IMR-90 (cell line): Measurements from ENCODE around the gene ZNF26. TPM values are rescaled to one million over a fixed set of nuclear protein-coding genes. Genes with fewer than 3 reads are reported as not detected.

Experiments used
- ATAC-seq: fragments of 200-7000 bp; cut with Tn5 transposase; 2 replicates; pipeline ENCODE4 v1.9.1; 2020; ENCODE audit warnings: low read depth, mild to moderate bottlenecking, moderate library complexity
- BruUV-seq: library from RNA; stranded (reverse); fragments of 400-500 nt; replicated peaks from 2 replicates; lab custom pipeline; 2021; lab: Mats Ljungman, UMichigan
- CTCF ChIA-PET: fragments of 300-600 bp; formaldehyde crosslinking; extraction: SDS; loops from one replicate; lab custom pipeline; 2021; ENCODE audit warnings: antibody characterized with exemption; lab: Yijun Ruan, JAX
- POLR2A ChIA-PET: fragments of 300-600 bp; sonication (Branson Sonifier 250); formaldehyde crosslinking; loops from one replicate; lab custom pipeline; 2022; ENCODE audit warnings: antibody characterized with exemption; ENCODE audit not compliant: unreplicated experiment; lab: Charles Lee
- DNase-seq: peaks from one replicate; pipeline ENCODE4 v3.0.0; 2013
- H2AFZ ChIP-seq: replicated peaks from 2 replicates; pipeline ENCODE3; 2013; ENCODE audit warnings: low read length, mild to moderate bottlenecking; ENCODE audit not compliant: poor library complexity
- H2AK5ac ChIP-seq: 2 replicates; pipeline ENCODE4 v1.6.1; 2013; ENCODE audit warnings: low read depth, low read length, inconsistent platforms
- H2AK9ac ChIP-seq: replicated peaks from 2 replicates; pipeline ENCODE3; 2013; ENCODE audit warnings: mild to moderate bottlenecking, low read depth, low read length, moderate library complexity; ENCODE audit not compliant: poor library complexity
- H2BK120ac ChIP-seq: 2 replicates; pipeline ENCODE4 v1.6.1; 2013; ENCODE audit warnings: low read depth, low read length, inconsistent platforms
- H2BK15ac ChIP-seq: 3 replicates; pipeline ENCODE4 v1.6.1; 2013; ENCODE audit warnings: low read depth, low read length, inconsistent platforms
- H2BK20ac ChIP-seq: 2 replicates; pipeline ENCODE4 v1.6.1; 2013; ENCODE audit warnings: low read depth, mild to moderate bottlenecking, inconsistent platforms, low read length, moderate library complexity
- H2BK5ac ChIP-seq: 2 replicates; pipeline ENCODE4 v1.6.1; 2013; ENCODE audit warnings: mild to moderate bottlenecking, low read depth, low read length, inconsistent platforms; ENCODE audit not compliant: poor library complexity, severe bottlenecking
- H3K14ac ChIP-seq: replicated peaks from 2 replicates; pipeline ENCODE4 v1.6.1; 2013; ENCODE audit warnings: low read depth, low read length, inconsistent platforms
- H3K18ac ChIP-seq: 2 replicates; pipeline ENCODE4 v1.6.1; 2013; ENCODE audit warnings: low read depth, low read length, control low read depth
- H3K23ac ChIP-seq: 2 replicates; pipeline ENCODE4 v1.6.1; 2013; ENCODE audit warnings: low read depth, low read length, inconsistent platforms
- H3K27ac ChIP-seq: 2 replicates; pipeline ENCODE4 v1.5.1; 2013; ENCODE audit warnings: mild to moderate bottlenecking, control low read depth, low read length; ENCODE audit not compliant: insufficient read depth
- H3K27me3 ChIP-seq: 2 replicates; pipeline ENCODE4 v1.6.1; 2013; ENCODE audit warnings: low read length; ENCODE audit not compliant: control insufficient read depth, insufficient read depth
- H3K36me3 ChIP-seq: 2 replicates; pipeline ENCODE4 v1.6.1; 2013; ENCODE audit warnings: low read length, mixed read lengths; ENCODE audit not compliant: control insufficient read depth, insufficient read depth
- H3K4ac ChIP-seq: 2 replicates; pipeline ENCODE4 v1.6.1; 2013; ENCODE audit warnings: low read depth, low read length, inconsistent platforms
- H3K4me1 ChIP-seq: 2 replicates; pipeline ENCODE4 v1.6.1; 2013; ENCODE audit warnings: low read length, mixed read lengths; ENCODE audit not compliant: control insufficient read depth, insufficient read depth
- H3K4me2 ChIP-seq: 2 replicates; pipeline ENCODE4 v1.6.1; 2013; ENCODE audit warnings: low read depth, mild to moderate bottlenecking, control low read depth, low read length, moderate library complexity
- H3K4me3 ChIP-seq: 2 replicates; pipeline ENCODE4 v1.5.1; 2013; ENCODE audit warnings: low read depth, mild to moderate bottlenecking, control low read depth, low read length, moderate library complexity; ENCODE audit not compliant: insufficient read depth
- H3K56ac ChIP-seq: 2 replicates; pipeline ENCODE4 v1.6.1; 2013; ENCODE audit warnings: low read length, inconsistent platforms; ENCODE audit not compliant: insufficient read depth; ENCODE audit errors: extremely low read depth
- H3K79me1 ChIP-seq, 2 experiments: 2 replicates each; pipeline ENCODE4 v1.6.1; 2013; ENCODE audit warnings: low read length in 2 of 2, inconsistent platforms in 1 of 2, low read depth in 1 of 2
- H3K9ac ChIP-seq: 2 replicates; pipeline ENCODE4 v1.6.1; 2013; ENCODE audit warnings: low read depth, low read length, control low read depth
- H3K9me1 ChIP-seq: 2 replicates; pipeline ENCODE4 v1.6.1; 2013; ENCODE audit warnings: low read length, inconsistent platforms; ENCODE audit not compliant: insufficient read depth
- H3K9me3 ChIP-seq: 2 replicates; pipeline ENCODE4 v1.6.1; 2013; ENCODE audit warnings: low read length; ENCODE audit not compliant: control insufficient read depth, insufficient read depth
- H4K20me1 ChIP-seq: 2 replicates; pipeline ENCODE4 v1.6.1; 2013; ENCODE audit warnings: low read length, inconsistent platforms; ENCODE audit not compliant: insufficient read depth
- H4K5ac ChIP-seq: 2 replicates; pipeline ENCODE4 v1.6.1; 2013; ENCODE audit warnings: mild to moderate bottlenecking, low read depth, low read length, control low read depth
- H4K8ac ChIP-seq, 2 experiments: 2 replicates each; pipeline ENCODE4 v1.6.1; 2013; ENCODE audit warnings: low read depth in 2 of 2, low read length in 2 of 2, control low read depth in 1 of 2, inconsistent platforms in 1 of 2
- H4K91ac ChIP-seq: 2 replicates; pipeline ENCODE4 v1.6.1; 2013; ENCODE audit warnings: low read depth, low read length, inconsistent platforms; ENCODE audit not compliant: insufficient read depth
- CEBPB ChIP-seq: IDR thresholded peaks from 2 replicates; pipeline ENCODE4 v1.6.1; 2012; ENCODE audit warnings: low read depth, low read length, improper control_type of control experiment
- NFE2L2 ChIP-seq: fragments of 150-350 bp; IDR thresholded peaks from 2 replicates; pipeline ENCODE4 v1.6.1; 2016; ENCODE audit warnings: low read depth, mild to moderate bottlenecking, low read length
- RAD21 ChIP-seq: IDR thresholded peaks from 2 replicates; pipeline ENCODE4 v1.6.1; 2012; ENCODE audit warnings: low read length, improper control_type of control experiment
- WGBS, 2 experiments: methylation state at CpG; one replicate each; pipeline versions ENCODE4 v1.1.5 to v1.1.7; 2013; ENCODE audit warnings: missing lambda C conversion rate in 2 of 2; ENCODE audit not compliant: insufficient read length in 1 of 2; ENCODE audit errors: extremely low coverage in 2 of 2; 5-methylcytosine and 5-hydroxymethylcytosine counted together
- dilution Hi-C: fragments of 300-500 bp; cut with HindIII; formaldehyde crosslinking; loops from one replicate; pipeline ENCODE4 v1.14.3; 2018; ENCODE audit warnings: low sequenced_read_pairs; ENCODE audit not compliant: unreplicated experiment
- in situ Hi-C: fragments of 300-500 bp; cut with MboI; formaldehyde crosslinking; loops from 3 replicates; pipeline ENCODE4 v1.14.3; 2019; ENCODE audit warnings: low sequenced_read_pairs, inconsistent platforms, mixed read lengths
- intact Hi-C: fragments of 100-400 bp; cut with micrococcal nuclease; formaldehyde crosslinking; loops from 2 replicates; pipeline ENCODE4 v1.10.0; 2022
- polyA plus RNA-seq, 3 experiments: library from polyadenylated mRNA; depleted of rRNA; stranded (reverse); fragments of >200 nt; gene quantifications; 2 replicates each; pipeline ENCODE4 v1.2.3, GENCODE V29; 2012; ENCODE audit warnings: low replicate concordance in 1 of 3
- total RNA-seq: library from RNA; depleted of rRNA; stranded (reverse); fragments of >200 nt; gene quantifications from 2 replicates; pipeline ENCODE4 v1.2.3, GENCODE V29; 2012

Gene ZNF26
- total and polyA plus RNA-seq, 2 of the 4 experiments (the other 2 are of a cell fraction): 6.3 to 11.8 TPM

DNA sequence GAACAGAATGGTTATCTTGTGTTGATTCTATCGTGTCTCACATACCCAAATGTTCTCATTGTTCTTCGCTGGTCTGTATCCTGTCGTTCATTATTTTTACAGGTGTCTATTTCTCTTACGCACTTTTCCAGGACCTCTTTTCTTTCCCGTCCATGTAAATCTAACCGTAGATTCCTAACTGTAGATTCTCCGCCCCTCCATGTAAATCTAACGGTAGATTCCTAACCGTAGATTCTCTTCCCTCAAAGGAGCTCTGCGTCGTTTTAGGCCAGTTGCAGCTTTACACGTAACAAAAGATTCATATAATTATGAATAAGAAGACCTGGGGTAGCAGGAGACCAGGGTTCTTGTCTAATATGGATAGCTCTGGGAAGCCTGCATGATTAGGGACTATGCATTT, 20.4 kb upstream of the ZNF26 start:
- Histone ChIP-seq H3K79me1 (no peaks in the 10 kb centered on the region), H3K9ac (no peak overlapping the region), H3K4me3 (no peak overlapping the region), H2AK5ac (no peak overlapping the region), H2BK5ac (no peak overlapping the region), H3K27ac (no peak overlapping the region), H4K20me1 (no peaks in the 10 kb centered on the region), H4K5ac (no peak overlapping the region), H3K9me1 (no peaks in the 10 kb centered on the region), H3K56ac (no peak overlapping the region), H2BK20ac (no peak overlapping the region), H4K8ac (no peak overlapping the region), H3K4ac (no peak overlapping the region), H2AFZ (no peak overlapping the region), H2AK9ac (no peak overlapping the region), H3K27me3 (no peaks in the 10 kb centered on the region), H4K91ac (no peak overlapping the region), H3K14ac (no peak overlapping the region), H3K36me3 (peaks cover 4% of the 10 kb centered on the region; the same call in 1 of the 2 replicates), H3K23ac (no peak overlapping the region), H3K9me3 (peaks cover 29% of the 10 kb centered on the region), H3K18ac (no peak overlapping the region), H3K4me2 (no peak overlapping the region), H3K4me1 (no peaks in the 10 kb centered on the region), H2BK120ac (no peak overlapping the region), H2BK15ac (no peak overlapping the region)
- BruUV-seq: no TSS peak
- dilution Hi-C loops: no loop called here
- POLR2A ChIA-PET: no interaction called here
- WGBS, 2 experiments: 100% methylated on average over 1 of the region's 12 CpGs; no CpG with 5 or more reads in 1 of the 2 experiments
- DNase-seq: no peak
- TF ChIP-seq NFE2L2 (no peak), CEBPB (no peak), RAD21 (no peak)
- no peak for ATAC-seq
- CTCF ChIA-PET: no interaction called here
- in situ Hi-C loops: no loop called here
- intact Hi-C loops: no loop called here
